Type B pancreatic cell (in vitro differentiated cells): Measurements from ENCODE around the gene HNF4A. TPM values are rescaled to one million over a fixed set of nuclear protein-coding genes. Genes with fewer than 3 reads are reported as not detected.
A peak's percentile ranks its signal among the peaks of the same experiment; 100 is the strongest.

Experiments
- DNase-seq: peaks from one replicate; pipeline ENCODE4 v3.0.0; 2021; ENCODE audit warnings: mixed read lengths; ENCODE audit not compliant: unreplicated experiment; ENCODE audit errors: extremely low spot score
- H3K27ac Mint-ChIP-seq: 2 replicates; pipeline ENCODE4 v1.8.0; 2021; ENCODE audit warnings: mild to moderate bottlenecking, mixed read lengths
- H3K27me3 Mint-ChIP-seq: 2 replicates; pipeline ENCODE4 v1.8.0; 2021; ENCODE audit warnings: mixed read lengths
- H3K36me3 Mint-ChIP-seq: 2 replicates; pipeline ENCODE4 v1.8.0; 2021; ENCODE audit warnings: mixed read lengths
- H3K4me1 Mint-ChIP-seq: one replicate; pipeline ENCODE4 v1.8.0; 2021; ENCODE audit warnings: mixed read lengths; ENCODE audit not compliant: unreplicated experiment
- H3K4me3 Mint-ChIP-seq: 2 replicates; pipeline ENCODE4 v1.8.0; 2021; ENCODE audit warnings: mild to moderate bottlenecking, mixed read lengths
- H3K9me3 Mint-ChIP-seq: 2 replicates; pipeline ENCODE4 v1.8.0; 2021; ENCODE audit warnings: mixed read lengths
- long read RNA-seq: library from polyadenylated mRNA; unstranded; transcript quantifications from one replicate; pipeline ENCODE4 v2.0.0, GENCODE V29; 2020
- total RNA-seq: library from RNA; stranded (reverse); gene quantifications from 2 replicates; pipeline ENCODE4 v1.2.1, GENCODE V29; 2021; ENCODE audit warnings: low replicate concordance
- TF ChIP-seq, protein P1 (sequence below): fragments of 200-600 bp; sonication (generic); conservative IDR thresholded peaks from 2 replicates; pipeline ENCODE4 v1.5.0; 2021; ENCODE audit warnings: antibody characterized with exemption, mild to moderate bottlenecking

Gene HNF4A
- 19.9 and 41.7 TPM in 2 replicates for total RNA-seq
- long read RNA-seq, partial matches to known transcripts, result 0 of 9 reads
- long read RNA-seq, other reads (novel, unspliced or antisense), result 9 of 9 reads

DNA sequence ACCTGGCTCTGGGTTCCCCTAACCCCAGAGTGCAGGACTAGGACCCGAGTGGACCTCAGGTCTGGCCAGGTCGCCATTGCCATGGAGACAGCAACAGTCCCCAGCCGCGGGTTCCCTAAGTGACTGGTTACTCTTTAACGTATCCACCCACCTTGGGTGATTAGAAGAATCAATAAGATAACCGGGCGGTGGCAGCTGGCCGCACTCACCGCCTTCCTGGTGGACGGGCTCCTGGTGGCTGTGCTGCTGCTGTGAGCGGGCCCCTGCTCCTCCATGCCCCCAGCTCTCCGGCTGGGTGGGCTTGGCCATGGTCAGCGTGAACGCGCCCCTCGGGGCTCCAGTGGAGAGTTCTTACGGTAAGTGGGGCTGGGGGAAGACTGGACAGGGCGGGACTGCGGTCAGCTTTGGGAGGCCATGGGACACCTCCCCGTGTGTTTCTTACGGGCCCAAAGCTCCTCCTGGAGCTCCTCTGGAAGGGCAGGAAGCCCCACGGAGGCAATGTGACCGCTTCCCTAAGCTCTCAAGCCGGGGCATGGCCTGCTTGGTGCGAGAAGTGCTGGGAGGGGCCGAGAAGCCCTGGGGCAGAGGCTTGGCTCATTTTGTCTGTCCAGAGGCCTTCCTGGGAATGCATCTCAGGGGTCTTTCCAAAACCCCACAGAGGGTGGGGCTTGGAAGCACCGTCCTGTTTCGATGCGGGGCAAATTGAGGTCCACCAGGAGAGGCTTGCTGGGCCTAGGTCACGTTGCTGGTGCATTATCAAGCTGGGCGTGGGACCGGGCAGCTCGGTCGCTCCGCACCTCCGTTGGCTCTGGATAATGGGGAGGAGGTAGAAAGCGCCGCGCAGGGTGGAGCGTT, at the start of gene HNF4A:
Gene HNF4A (plus strand): TSS at position 202 of the 855 bp plus-strand sequence. CDS start 106 bp downstream, at position 308.
- no peaks in the 10 kb centered on the region for H3K9me3 Mint-ChIP-seq
- H3K27me3 Mint-ChIP-seq, result peaks cover 15% of the 10 kb centered on the region
- peak within 1 kb of the TSS; percentile 87 for H3K27ac Mint-ChIP-seq
- peak within 1 kb of the TSS; percentile 86 for H3K4me3 Mint-ChIP-seq
- TF ChIP-seq, protein P1, sequence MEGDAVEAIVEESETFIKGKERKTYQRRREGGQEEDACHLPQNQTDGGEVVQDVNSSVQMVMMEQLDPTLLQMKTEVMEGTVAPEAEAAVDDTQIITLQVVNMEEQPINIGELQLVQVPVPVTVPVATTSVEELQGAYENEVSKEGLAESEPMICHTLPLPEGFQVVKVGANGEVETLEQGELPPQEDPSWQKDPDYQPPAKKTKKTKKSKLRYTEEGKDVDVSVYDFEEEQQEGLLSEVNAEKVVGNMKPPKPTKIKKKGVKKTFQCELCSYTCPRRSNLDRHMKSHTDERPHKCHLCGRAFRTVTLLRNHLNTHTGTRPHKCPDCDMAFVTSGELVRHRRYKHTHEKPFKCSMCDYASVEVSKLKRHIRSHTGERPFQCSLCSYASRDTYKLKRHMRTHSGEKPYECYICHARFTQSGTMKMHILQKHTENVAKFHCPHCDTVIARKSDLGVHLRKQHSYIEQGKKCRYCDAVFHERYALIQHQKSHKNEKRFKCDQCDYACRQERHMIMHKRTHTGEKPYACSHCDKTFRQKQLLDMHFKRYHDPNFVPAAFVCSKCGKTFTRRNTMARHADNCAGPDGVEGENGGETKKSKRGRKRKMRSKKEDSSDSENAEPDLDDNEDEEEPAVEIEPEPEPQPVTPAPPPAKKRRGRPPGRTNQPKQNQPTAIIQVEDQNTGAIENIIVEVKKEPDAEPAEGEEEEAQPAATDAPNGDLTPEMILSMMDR, result no peak
- no peaks in the 10 kb centered on the region for H3K36me3 Mint-ChIP-seq
- H3K4me1 Mint-ChIP-seq, result peaks cover 9% of the 10 kb centered on the region
- no peak for DNase-seq

DNA sequence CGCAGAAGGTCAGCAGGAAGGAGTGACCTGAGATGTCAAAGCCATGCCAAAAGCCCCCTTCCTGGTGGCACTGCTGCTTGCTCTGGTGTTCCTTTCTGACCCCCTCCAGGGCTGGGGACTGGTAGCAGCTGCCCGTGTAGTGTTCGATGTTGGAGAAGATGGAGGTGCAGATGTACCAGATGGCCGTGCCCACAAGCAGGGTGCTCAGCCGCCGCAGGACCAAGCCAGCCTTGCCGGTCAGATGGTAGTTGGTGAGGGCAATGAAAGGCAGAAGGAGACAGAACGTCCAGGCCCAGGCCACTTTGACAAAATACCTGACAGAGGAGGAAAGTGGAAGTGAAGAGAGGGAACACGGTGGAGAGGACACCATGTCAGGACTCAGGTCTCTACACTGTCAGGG, 48.6 kb upstream of the HNF4A start:
- H3K4me3 Mint-ChIP-seq, result no peak overlapping the region
- peaks cover 4% of the 10 kb centered on the region for H3K27me3 Mint-ChIP-seq
- H3K27ac Mint-ChIP-seq, result no peak overlapping the region
- H3K4me1 Mint-ChIP-seq, result peaks cover 9% of the 10 kb centered on the region
- H3K9me3 Mint-ChIP-seq, result no peaks in the 10 kb centered on the region
- DNase-seq, result no peak
- no peaks in the 10 kb centered on the region for H3K36me3 Mint-ChIP-seq
- TF ChIP-seq, protein P1, result no peak

DNA sequence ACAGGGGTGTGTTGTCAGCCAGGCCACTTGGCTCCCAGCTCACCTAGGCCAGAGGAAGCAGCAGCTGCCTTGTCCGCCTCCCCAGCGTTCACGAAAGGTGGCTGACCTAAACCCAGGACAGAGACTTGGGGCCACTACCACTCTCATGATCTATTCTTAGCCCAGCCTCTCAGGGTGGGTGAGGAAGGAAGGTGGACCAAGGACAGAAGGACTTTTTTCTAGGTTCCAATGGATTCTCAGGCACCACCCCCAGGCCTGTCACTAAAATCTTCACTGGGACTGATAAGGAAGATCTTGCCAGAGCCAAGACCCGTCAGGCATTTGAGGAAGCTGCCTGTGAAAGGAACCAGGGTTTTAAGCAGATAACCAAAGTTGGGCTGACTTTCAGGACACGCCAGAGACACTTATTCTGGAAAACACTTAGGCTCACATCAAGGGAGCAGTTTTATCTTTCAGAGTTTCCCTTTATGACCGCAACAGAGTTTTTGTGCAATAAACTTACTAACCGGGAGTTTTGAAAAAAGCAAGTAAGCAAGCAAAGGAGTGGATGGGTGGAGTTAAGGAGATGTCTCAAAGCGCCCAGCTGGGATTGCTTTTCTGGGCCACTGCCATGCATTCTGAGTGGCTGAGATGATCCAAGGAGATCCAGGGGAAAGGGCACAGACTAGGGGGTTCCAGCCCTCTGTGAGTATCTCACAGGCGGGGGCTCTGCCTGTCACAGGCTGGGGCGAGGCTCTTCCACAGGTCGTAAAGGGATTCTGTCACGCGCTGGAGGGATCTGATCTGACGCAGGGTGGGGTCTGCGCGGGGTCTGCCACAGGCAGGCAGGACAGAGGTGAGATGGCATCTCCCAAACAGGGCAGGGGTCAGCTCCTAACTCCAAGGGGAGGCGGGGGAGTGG, 45.5 kb upstream of the HNF4A start:
- H3K27ac Mint-ChIP-seq, result peak overlapping the region; percentile 86

DNA sequence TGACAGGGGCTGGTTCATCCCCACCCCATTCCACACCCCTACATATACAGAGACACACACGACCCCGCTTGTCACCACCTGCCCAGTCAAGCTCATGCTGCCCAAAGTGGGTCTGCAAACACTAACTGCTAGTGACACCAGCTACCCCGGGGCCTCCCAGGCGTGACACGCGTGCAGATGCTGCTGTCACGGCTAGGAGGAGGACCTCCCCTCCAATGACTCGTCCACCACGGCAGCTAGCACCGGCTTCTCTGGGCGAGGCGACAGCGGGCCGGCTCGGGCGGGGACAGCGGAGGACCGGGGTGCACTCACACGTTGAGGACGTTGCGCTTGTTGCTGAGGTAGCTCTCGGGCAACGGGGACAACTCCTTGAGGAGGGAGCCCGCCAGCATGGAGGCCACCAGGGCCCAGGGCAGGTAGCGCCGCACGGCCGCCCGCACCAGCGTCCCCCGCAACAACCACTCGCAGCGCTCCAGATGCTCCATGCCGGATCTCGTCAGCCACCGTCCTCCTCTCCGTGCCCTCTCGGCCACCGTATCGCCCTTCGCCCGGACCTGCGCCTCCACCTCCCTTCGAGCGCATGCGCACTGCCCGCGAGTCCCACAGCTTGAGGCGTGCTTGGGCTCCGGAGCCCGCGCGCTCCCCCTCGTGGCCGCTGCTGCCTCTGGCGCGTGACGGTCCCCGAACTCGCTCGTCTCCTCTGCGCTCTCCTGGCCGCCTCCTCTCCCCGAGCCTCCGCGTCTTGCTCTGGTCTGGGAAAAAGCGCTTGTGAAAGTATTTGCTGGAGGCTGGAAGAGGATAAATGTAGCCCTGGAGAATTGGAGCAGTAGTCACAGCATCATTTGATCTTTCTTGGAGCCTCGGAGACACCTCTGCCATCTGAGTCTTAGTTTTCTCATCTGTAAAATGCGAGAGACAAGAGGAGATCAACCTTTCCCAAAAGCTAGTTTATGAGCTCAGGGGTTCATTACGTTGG, 44.5 kb upstream of the HNF4A start, which contains the start of gene FITM2:
Gene FITM2 (minus strand): TSS at position 539 of the 976 bp plus-strand sequence. CDS start 54 bp downstream, at position 485.
- peak within 1 kb of the TSS; percentile 94 for H3K4me3 Mint-ChIP-seq
- H3K27ac Mint-ChIP-seq, result peak within 1 kb of the TSS; percentile 86
- no peaks in the 10 kb centered on the region for H3K36me3 Mint-ChIP-seq
- peak; percentile 99 for DNase-seq
- H3K4me1 Mint-ChIP-seq, result peaks cover 9% of the 10 kb centered on the region
- no peaks in the 10 kb centered on the region for H3K9me3 Mint-ChIP-seq
- H3K27me3 Mint-ChIP-seq, result peaks cover 4% of the 10 kb centered on the region
- TF ChIP-seq, protein P1, result peak; percentile 97

More for the DNA sequence above, 45.5 kb upstream of the HNF4A start:
- no peaks in the 10 kb centered on the region for H3K9me3 Mint-ChIP-seq
- no peak for DNase-seq
- TF ChIP-seq, protein P1, result no peak
- peaks cover 4% of the 10 kb centered on the region for H3K27me3 Mint-ChIP-seq
- peaks cover 9% of the 10 kb centered on the region for H3K4me1 Mint-ChIP-seq
- peak overlapping the region; percentile 94 for H3K4me3 Mint-ChIP-seq
- no peaks in the 10 kb centered on the region for H3K36me3 Mint-ChIP-seq
